ENCODE data around the gene BABAM2.
"Not testable (repeated sequence)": the region's sequence is repeated elsewhere in the genome, so short reads cannot be mapped to it uniquely, and the experiment has no call there.

Gene BABAM2

DNA sequence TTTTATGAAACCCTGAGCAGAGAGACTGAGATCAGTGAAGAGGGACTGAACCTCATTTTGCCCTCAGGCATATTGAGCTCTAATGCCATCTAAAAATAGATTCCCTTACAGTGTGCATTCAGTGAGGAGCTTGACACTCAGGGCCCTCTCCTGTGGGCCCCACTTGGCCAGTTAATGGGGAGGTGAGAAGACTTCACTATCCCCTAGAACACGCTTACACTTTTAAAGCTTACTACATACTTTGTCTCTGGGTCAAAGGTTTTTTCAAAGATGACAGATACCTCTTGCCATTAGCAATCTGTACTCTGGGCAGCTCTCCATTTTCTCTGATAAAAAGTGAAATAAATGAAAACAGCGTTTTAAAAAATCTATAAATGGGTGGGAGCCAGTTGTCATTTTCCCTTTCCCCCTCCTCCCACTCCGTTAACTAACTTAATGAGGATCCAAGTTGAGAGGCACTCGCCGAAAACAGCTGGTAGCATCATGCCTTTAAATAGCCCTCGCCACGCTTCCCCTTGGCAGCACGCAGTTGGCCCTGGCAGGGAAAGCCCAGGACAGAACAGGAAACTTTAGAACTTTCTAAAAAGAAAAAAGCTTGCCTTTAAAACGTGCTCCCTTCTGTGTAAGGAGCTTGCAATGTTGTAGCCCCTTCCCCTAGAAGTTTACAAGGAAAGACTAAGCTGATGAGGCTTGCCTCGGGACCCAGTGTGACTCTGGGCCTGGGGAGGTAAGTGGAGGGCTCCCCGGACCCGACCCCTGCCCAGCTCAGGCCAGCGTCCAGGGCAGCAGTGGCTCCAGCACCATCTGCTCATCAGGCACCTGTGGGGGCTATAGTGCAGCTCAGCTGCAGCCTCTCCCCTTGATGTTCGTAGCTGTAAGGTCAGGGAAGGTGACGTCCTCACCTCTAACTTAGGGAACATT is 443.3 kb downstream of the BABAM2 start:
- CTCF ChIA-PET = interaction anchor here (1.1 kb wide), 1 partner anchor 10 kb away, joined by 4 read pairs; no protein-coding TSS in a partner anchor
- POLR2A ChIA-PET = no interaction called here

DNA sequence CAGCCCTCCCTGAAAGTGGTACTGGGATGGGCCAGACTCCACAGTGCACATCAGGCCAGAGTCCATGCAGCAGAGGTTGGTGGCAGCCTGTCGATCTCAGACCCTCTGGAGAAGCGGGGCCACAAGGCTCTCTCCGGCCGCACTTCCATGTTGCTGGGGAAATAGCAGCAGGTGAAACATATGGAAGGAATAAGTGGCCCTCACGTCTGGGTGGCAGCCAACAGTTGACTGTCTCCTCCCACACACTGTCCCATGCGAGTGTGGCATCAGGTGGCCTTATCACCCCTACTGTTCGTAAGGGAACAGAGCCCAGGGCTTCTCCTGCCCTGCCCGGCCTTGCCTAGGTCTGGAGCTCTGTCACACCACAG is 444.0 kb downstream of the BABAM2 start:
- TF ChIP-seq ARNT (IDR thresholded peaks at IDR 0.05) = no peak
- TF ChIP-seq, protein P1, sequence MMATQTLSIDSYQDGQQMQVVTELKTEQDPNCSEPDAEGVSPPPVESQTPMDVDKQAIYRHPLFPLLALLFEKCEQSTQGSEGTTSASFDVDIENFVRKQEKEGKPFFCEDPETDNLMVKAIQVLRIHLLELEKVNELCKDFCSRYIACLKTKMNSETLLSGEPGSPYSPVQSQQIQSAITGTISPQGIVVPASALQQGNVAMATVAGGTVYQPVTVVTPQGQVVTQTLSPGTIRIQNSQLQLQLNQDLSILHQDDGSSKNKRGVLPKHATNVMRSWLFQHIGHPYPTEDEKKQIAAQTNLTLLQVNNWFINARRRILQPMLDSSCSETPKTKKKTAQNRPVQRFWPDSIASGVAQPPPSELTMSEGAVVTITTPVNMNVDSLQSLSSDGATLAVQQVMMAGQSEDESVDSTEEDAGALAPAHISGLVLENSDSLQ (IDR thresholded peaks at IDR 0.05) = no peak
- TF ChIP-seq SP1 (IDR thresholded peaks at IDR 0.05) = no peak
- no peak for TF ChIP-seq NFRKB (IDR thresholded peaks at IDR 0.05)
- no peak for DNase-seq (ENCODE audit: extremely low spot score)
- ChIA-PET POLR2A (no interaction called here), CTCF (interaction anchor here (0.6 to 1.1 kb wide), 2 partner anchors 11 to 36 kb away, joined by 3 to 4 read pairs; no protein-coding TSS in a partner anchor)

More for the DNA sequence above, 443.3 kb downstream of the BABAM2 start:
- DNase-seq (ENCODE audit: extremely low spot score) = no peak
- TF ChIP-seq L3MBTL2 (conservative IDR thresholded peaks at IDR 0.05) = no peak
- no peak for TF ChIP-seq HDGF (IDR thresholded peaks at IDR 0.05; ENCODE audit: borderline replicate concordance)
- TF ChIP-seq FOXA1 (IDR thresholded peaks at IDR 0.05) = no peak
- no peak for TF ChIP-seq CTBP1 (IDR thresholded peaks at IDR 0.05; ENCODE audit: borderline replicate concordance)
- no peak for TF ChIP-seq ELF4 (IDR thresholded peaks at IDR 0.05)
- no peak for TF ChIP-seq NFRKB (IDR thresholded peaks at IDR 0.05)
- TF ChIP-seq SP1 (IDR thresholded peaks at IDR 0.05) = no peak
- TF ChIP-seq, protein P1 (IDR thresholded peaks at IDR 0.05) = no peak

DNA sequence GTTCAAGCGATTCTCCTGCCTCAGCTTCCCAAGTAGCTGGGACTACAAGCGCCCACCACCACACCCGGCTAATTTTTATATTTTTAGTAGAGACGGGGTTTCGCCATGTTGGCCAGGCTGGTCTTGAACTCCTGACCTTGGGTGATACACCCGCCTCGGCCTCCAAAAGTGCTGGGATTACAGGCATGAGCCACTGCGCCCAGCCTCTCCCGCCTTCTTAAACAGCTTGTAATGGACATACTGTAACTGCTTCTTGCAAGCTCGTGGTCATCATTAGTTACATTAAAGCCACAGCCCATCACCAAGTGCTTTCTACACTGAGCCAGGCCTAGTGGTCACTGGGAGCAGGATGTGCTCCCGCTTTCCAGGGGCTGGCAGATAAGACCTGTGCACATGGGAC is 444.7 kb downstream of the BABAM2 start:
- CTCF ChIA-PET = interaction anchor here (0.6 kb wide), 1 partner anchor 36 kb away, joined by 3 read pairs; no protein-coding TSS in a partner anchor
- DNase-seq (ENCODE audit: extremely low spot score); POLR2A ChIA-PET: not testable (repeated sequence)

DNA sequence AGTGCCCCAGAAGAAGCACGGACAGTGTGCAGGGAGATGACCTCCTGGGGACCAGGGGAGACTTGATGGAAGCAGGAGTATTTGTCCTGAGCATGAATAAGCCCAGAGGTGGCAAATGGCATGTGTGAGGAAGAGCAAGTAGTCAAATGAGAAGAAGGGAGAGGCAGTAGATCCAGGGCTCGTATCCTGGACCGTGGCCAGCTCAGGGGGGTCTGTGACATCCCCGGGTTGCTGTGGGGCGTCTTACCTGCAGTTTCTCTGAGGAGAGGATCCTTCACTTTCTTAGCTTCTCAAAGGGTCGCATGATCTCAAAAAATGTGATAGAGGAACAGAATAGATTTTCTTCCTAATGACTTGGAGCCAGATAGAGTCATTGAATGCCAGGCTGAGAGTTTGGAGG is 445.1 kb downstream of the BABAM2 start:
- TF ChIP-seq CTBP1 (IDR thresholded peaks at IDR 0.05; ENCODE audit: borderline replicate concordance) = no peak
- TF ChIP-seq ZNF384 (IDR thresholded peaks at IDR 0.05) = no peak
- TF ChIP-seq, protein P1 (IDR thresholded peaks at IDR 0.05) = no peak
- TF ChIP-seq TARDBP (IDR thresholded peaks at IDR 0.05) = no peak
- TF ChIP-seq HDGF (IDR thresholded peaks at IDR 0.05; ENCODE audit: borderline replicate concordance) = no peak
- TF ChIP-seq L3MBTL2 (conservative IDR thresholded peaks at IDR 0.05) = no peak
- TF ChIP-seq SP1 (IDR thresholded peaks at IDR 0.05) = no peak
- no peak for TF ChIP-seq NFRKB (IDR thresholded peaks at IDR 0.05)
- TF ChIP-seq ARNT (IDR thresholded peaks at IDR 0.05) = no peak
- no peak for TF ChIP-seq FOXM1 (IDR thresholded peaks at IDR 0.05; ENCODE audit: borderline replicate concordance)
- TF ChIP-seq LEF1 (IDR thresholded peaks at IDR 0.05; ENCODE audit: borderline replicate concordance) = no peak
- TF ChIP-seq FOXK2 (IDR thresholded peaks at IDR 0.05) = no peak
- no peak for TF ChIP-seq ELF4 (IDR thresholded peaks at IDR 0.05)
- no peak for TF ChIP-seq SUZ12 (IDR thresholded peaks at IDR 0.05)
- TF ChIP-seq FOXA1 (IDR thresholded peaks at IDR 0.05) = no peak
- no peak for TF ChIP-seq BHLHE40 (IDR thresholded peaks at IDR 0.05; ENCODE audit: borderline replicate concordance)
- no peak for DNase-seq (ENCODE audit: extremely low spot score)
- ChIA-PET POLR2A (no interaction called here), CTCF (no interaction called here)

DNA sequence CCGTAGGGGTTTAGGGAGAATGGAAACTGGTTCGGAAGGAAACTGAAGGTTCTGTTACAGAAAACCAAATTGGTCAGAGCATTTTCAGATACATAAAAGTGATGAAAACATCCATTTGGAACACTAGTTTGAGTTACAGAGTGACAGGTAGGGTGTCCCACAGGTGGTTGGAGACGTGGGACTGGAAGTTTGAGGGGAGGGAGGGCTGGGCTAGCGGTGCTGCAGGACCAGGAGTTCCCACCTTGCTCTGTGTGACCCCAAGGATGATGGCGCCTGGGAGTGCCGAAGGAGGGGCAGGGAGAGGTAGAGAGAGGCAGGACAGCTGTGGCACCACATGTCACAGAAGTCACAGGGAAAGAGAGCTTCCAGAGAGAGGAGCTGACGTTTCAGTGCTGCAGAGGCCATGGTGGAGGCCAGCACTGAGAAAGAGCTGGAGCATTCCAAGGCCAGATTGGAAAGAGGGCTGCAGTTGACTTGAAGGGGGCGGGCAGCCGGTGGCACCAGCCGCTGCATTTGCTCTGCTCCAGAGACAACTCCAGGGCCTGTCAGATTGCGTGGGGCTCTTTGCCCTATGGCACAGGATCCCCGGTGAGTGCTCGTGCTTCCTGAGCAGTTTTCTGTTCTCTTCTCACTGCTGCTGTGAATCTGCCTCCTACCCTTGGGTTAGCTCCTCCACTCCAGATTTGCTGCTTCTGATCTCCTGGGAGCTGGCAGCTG is 445.9 kb downstream of the BABAM2 start:
- ChIA-PET CTCF (no interaction called here), POLR2A (no interaction called here)
- DNase-seq (ENCODE audit: extremely low spot score) = no peak
- TF ChIP-seq, protein P1 (IDR thresholded peaks at IDR 0.05) = no peak
- TF ChIP-seq SUZ12 (IDR thresholded peaks at IDR 0.05) (no peak), ARNT (IDR thresholded peaks at IDR 0.05) (no peak), ZNF384 (IDR thresholded peaks at IDR 0.05) (no peak), HDGF (IDR thresholded peaks at IDR 0.05; ENCODE audit: borderline replicate concordance) (no peak), SP1 (IDR thresholded peaks at IDR 0.05) (no peak), TARDBP (IDR thresholded peaks at IDR 0.05) (no peak), LEF1 (IDR thresholded peaks at IDR 0.05; ENCODE audit: borderline replicate concordance) (no peak), ELF4 (IDR thresholded peaks at IDR 0.05) (no peak), FOXA1 (IDR thresholded peaks at IDR 0.05) (no peak), L3MBTL2 (conservative IDR thresholded peaks at IDR 0.05) (no peak), BHLHE40 (IDR thresholded peaks at IDR 0.05; ENCODE audit: borderline replicate concordance) (no peak), CTBP1 (IDR thresholded peaks at IDR 0.05; ENCODE audit: borderline replicate concordance) (no peak), NFRKB (IDR thresholded peaks at IDR 0.05) (no peak), FOXK2 (IDR thresholded peaks at IDR 0.05) (no peak), FOXM1 (IDR thresholded peaks at IDR 0.05; ENCODE audit: borderline replicate concordance) (no peak)

All from HEK293T (cell line).